ENCODE data around the gene PFDN4.

- no peak for TF ChIP-seq CTCF (IDR thresholded peaks at IDR 0.05 in 8 of 11, conservative IDR thresholded peaks at IDR 0.05 in 3 of 11)
- TF ChIP-seq POLR2A (IDR thresholded peaks at IDR 0.05) = no peak
Measured at GRCh38 chr20:54212871-54213270, 5.0 kb downstream of the PFDN4 start.
